GM19035 (cell line): ENCODE measurements around the gene DYNLT1.
"Not testable (repeated sequence)": the region's sequence is repeated elsewhere in the genome, so short reads cannot be mapped to it uniquely, and the experiment has no call there.

Experiments
- ATAC-seq: cut with Tn5 transposase; IDR thresholded peaks from one replicate; pipeline ENCODE4 v1.9.1; 2021; ENCODE audit not compliant: unreplicated experiment

DYNLT1 gene

GRCh38 chr6:158642097-158642601 is 2.4 kb downstream of the DYNLT1 start:
- no peak for ATAC-seq

- ATAC-seq: no peak
Measured at GRCh38 chr6:158640519-158640918, 4.0 kb downstream of the DYNLT1 start.

- ATAC-seq: no peak
Measured at GRCh38 chr6:158639056-158639455, 5.5 kb downstream of the DYNLT1 start.

GRCh38 chr6:158638324-158638854 is 6.2 kb downstream of the DYNLT1 start:
- no peak for ATAC-seq

- no peak for ATAC-seq
Measured at GRCh38 chr6:158636778-158637177, 7.8 kb downstream of the DYNLT1 start.

- no peak for ATAC-seq
Measured at GRCh38 chr6:158635427-158636073, 9.0 kb downstream of the DYNLT1 start.

GRCh38 chr6:158634695-158635426 is 9.7 kb downstream of the DYNLT1 start:
- no peak for ATAC-seq

- ATAC-seq: no peak
Measured at GRCh38 chr6:158633127-158633526, 11.4 kb downstream of the DYNLT1 start.

GRCh38 chr6:158632538-158633119 is 11.9 kb downstream of the DYNLT1 start:
- ATAC-seq: not testable (repeated sequence)

- ATAC-seq: no peak
Measured at GRCh38 chr6:158631678-158632537, 12.6 kb downstream of the DYNLT1 start.

GRCh38 chr6:158630938-158631616 is 13.5 kb downstream of the DYNLT1 start:
- ATAC-seq: no peak

GRCh38 chr6:158629367-158630221 is 14.9 kb downstream of the DYNLT1 start:
- ATAC-seq: no peak

GRCh38 chr6:158628542-158628941 is 16.0 kb downstream of the DYNLT1 start:
- no peak for ATAC-seq

GRCh38 chr6:158627940-158628211 is 16.7 kb downstream of the DYNLT1 start:
- no peak for ATAC-seq

GRCh38 chr6:158627168-158627939 is 17.2 kb downstream of the DYNLT1 start:
- no peak for ATAC-seq

- no peak for ATAC-seq
Measured at GRCh38 chr6:158626360-158627167, 18.0 kb downstream of the DYNLT1 start.

GRCh38 chr6:158625881-158626305 is 18.6 kb downstream of the DYNLT1 start:
- no peak for ATAC-seq
